BLaER1 (cell line): Measurements from ENCODE around the gene SLAIN2.

Source experiments
- H3K27ac ChIP-seq: shearing (Covaris generic); formaldehyde crosslinking; 2 replicates; pipeline ENCODE4 v1.8.1; 2022
- H3K27me3 ChIP-seq: shearing (Covaris generic); formaldehyde crosslinking; 2 replicates; pipeline ENCODE4 v1.8.1; 2022
- H3K36me3 ChIP-seq: shearing (Covaris generic); formaldehyde crosslinking; 2 replicates; pipeline ENCODE4 v1.8.1; 2022
- H3K4me1 ChIP-seq: shearing (Covaris generic); formaldehyde crosslinking; 2 replicates; pipeline ENCODE4 v1.8.1; 2022
- H3K4me2 ChIP-seq: shearing (Covaris generic); formaldehyde crosslinking; 2 replicates; pipeline ENCODE4 v1.8.1; 2022
- H3K4me3 ChIP-seq: shearing (Covaris generic); formaldehyde crosslinking; 2 replicates; pipeline ENCODE4 v1.8.1; 2022
- H3K9ac ChIP-seq: shearing (Covaris generic); formaldehyde crosslinking; 2 replicates; pipeline ENCODE4 v1.8.1; 2022
- H3K9me3 ChIP-seq: shearing (Covaris generic); formaldehyde crosslinking; 2 replicates; pipeline ENCODE4 v1.8.1; 2022
- H4K20me1 ChIP-seq: shearing (Covaris generic); formaldehyde crosslinking; 2 replicates; pipeline ENCODE4 v1.8.1; 2022
- Cebpa-rat ChIP-seq: shearing (Covaris generic); IDR thresholded peaks from 2 replicates; pipeline ENCODE4 v1.8.1; 2022

SLAIN2 gene

DNA sequence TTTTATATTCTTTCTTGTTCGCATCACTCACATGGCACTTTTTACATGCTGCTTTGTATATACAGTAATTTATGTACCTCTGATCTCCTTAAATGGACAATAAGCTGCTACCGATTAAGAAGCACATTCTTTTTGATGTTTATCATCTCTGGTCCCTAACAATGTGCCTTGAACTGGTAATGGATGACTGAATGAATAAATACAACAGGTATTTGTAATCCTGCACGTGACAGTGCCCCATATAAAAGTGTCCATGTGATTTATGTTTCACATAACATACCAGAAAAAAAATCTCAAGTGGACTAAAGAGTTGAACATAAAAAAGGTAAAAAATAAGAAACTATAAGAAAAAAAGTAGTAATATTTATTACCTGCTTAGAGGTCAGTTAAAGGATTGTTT is 7.7 kb upstream of the SLAIN2 start:
- no peak for TF ChIP-seq Cebpa-rat
- H3K4me1 ChIP-seq, result no peaks in the 10 kb centered on the region
- H3K9me3 ChIP-seq, result no peaks in the 10 kb centered on the region
- no peak overlapping the region for H3K9ac ChIP-seq
- H3K36me3 ChIP-seq, result no peaks in the 10 kb centered on the region
- H3K4me3 ChIP-seq, result no peak overlapping the region
- H3K27me3 ChIP-seq, result no peaks in the 10 kb centered on the region
- no peaks in the 10 kb centered on the region for H4K20me1 ChIP-seq
- H3K27ac ChIP-seq, result no peak overlapping the region
- H3K4me2 ChIP-seq, result no peak overlapping the region

DNA sequence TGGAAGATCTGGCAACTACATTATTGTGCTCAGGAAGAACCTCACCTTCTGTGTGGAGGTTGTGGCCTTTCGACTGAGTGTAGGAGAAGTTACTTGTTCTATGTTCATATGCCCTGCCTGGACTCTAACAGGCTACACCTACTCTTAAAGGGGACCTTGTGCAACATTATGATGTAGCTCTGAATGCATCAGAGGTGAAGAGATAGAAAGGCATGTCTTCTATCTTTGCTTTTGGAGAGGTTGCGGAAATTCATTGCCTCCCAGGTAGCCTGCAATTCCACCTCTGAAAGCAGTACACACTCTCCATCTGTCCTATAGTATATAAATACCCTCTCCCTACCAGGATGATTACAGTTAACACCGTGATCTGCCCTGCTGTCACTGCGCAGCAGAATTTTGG is 7.1 kb upstream of the SLAIN2 start:
- Histone ChIP-seq H3K4me3 (no peak overlapping the region), H3K9ac (no peak overlapping the region), H4K20me1 (no peaks in the 10 kb centered on the region), H3K36me3 (no peaks in the 10 kb centered on the region), H3K27ac (no peak overlapping the region), H3K4me1 (no peaks in the 10 kb centered on the region), H3K9me3 (no peaks in the 10 kb centered on the region), H3K4me2 (no peak overlapping the region), H3K27me3 (no peaks in the 10 kb centered on the region)
- no peak for TF ChIP-seq Cebpa-rat

DNA sequence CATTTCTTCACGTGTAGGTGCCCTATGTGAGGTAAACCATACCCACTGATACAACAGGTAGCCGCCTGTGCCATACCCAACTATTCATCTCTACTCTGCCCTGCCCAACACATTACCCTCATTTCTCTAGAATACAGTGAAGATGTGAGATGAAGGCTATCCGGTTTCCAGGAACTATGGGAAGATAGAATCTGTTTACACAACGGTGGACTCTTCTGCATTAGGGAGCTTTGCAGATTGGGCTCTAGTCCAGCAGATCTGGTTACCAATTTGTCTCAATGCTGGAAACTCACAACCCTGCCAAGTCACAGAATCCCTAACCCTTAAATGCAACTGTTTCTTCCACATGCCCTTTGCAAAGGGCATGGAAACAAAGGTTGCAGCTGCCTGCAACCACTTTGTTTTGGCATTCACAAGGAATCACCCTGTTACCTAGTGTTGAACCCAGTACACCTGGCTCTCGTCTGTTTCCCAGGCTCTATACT is 6.4 kb upstream of the SLAIN2 start:
- no peak overlapping the region for H3K4me3 ChIP-seq
- no peak overlapping the region for H3K9ac ChIP-seq
- H3K27me3 ChIP-seq, result no peaks in the 10 kb centered on the region
- TF ChIP-seq Cebpa-rat, result no peak
- H3K4me1 ChIP-seq, result peaks cover 2% of the 10 kb centered on the region
- no peaks in the 10 kb centered on the region for H3K9me3 ChIP-seq
- H3K4me2 ChIP-seq, result no peak overlapping the region
- H3K27ac ChIP-seq, result no peak overlapping the region
- no peaks in the 10 kb centered on the region for H4K20me1 ChIP-seq
- H3K36me3 ChIP-seq, result no peaks in the 10 kb centered on the region

DNA sequence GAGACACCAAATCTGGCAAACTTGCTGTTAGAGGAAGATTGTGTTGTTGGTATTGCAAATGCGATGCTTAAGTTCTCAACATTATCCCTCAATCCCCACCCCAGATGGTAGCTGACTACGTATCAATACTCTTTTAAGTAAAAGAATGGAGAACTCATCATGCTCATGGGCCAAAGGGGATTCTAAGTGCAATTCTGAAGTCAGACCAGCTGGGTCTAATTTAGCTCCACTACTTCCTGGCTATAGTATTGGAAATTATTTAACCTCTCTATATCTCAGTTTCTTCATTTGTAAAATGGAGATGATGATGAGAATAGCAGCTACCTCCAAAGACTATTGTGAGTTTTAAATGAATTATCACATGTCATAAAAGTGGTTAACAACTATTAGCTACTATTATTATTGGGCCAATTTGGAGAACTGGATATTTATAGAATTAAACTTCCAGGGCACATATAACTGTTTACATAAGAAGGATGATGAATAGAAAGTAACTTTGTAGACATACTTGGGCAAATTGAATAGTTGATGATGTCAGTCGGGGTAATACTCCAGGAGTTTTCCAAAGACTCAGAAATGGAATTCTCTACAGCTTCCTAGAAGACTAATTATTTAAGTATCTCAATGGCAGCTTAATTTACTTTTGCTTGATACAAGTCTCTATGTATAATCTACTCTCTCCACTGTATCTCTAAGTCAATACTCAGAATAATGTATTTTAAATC is 5.0 kb upstream of the SLAIN2 start:
- Histone ChIP-seq H3K27ac (no peak overlapping the region), H3K27me3 (no peaks in the 10 kb centered on the region)

DNA sequence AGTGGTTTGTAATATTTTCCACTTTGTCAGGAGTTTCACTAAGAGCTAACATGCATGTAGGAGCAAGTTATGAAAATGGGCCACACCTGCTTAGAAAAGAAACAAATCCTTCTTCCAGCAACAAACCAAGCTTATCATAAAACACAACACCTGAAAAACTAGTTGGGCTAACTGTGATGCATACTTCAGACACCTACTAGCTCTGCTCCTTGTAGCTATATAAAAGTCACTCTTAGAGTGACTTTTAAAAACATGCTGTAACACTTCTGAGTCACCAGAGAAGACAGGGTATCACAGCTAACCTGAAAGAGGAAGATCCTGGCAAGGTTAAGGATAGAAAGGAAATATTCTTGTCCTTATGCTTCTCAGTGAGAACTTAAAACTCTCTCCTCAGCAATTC is 3.6 kb upstream of the SLAIN2 start:
- no peak overlapping the region for H3K9ac ChIP-seq
- no peaks in the 10 kb centered on the region for H3K9me3 ChIP-seq
- H3K4me2 ChIP-seq, result no peak overlapping the region
- H3K4me1 ChIP-seq, result peaks cover 9% of the 10 kb centered on the region
- no peaks in the 10 kb centered on the region for H3K36me3 ChIP-seq
- peaks cover 11% of the 10 kb centered on the region for H4K20me1 ChIP-seq
- TF ChIP-seq Cebpa-rat, result no peak
- no peak overlapping the region for H3K27ac ChIP-seq
- H3K4me3 ChIP-seq, result no peak overlapping the region
- H3K27me3 ChIP-seq, result no peaks in the 10 kb centered on the region

More for the DNA sequence above, 5.0 kb upstream of the SLAIN2 start:
- peaks cover 8% of the 10 kb centered on the region for H3K4me1 ChIP-seq
- no peaks in the 10 kb centered on the region for H3K9me3 ChIP-seq
- no peak overlapping the region for H3K4me3 ChIP-seq
- TF ChIP-seq Cebpa-rat, result no peak
- H3K36me3 ChIP-seq, result no peaks in the 10 kb centered on the region
- H3K9ac ChIP-seq, result no peak overlapping the region
- no peak overlapping the region for H3K4me2 ChIP-seq
- H4K20me1 ChIP-seq, result no peaks in the 10 kb centered on the region

DNA sequence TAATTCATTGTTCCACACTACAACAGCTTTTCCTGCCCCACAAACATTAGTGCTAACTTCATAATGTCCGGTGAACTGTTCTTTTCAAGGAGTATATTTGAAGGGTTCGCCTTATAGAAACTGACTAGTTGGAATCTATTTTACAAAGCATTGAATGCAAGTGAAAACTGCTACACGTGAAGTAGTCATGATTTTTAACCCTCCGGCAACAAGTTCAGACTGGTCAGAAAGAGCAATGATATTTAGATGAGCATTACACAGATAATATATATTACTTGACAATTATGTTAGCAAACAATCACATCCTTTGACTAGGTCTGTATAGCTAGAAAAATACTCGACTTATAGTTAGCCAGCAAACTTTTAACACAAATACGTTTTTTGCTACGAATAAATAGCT is 1.7 kb upstream of the SLAIN2 start:
- no peaks in the 10 kb centered on the region for H3K36me3 ChIP-seq
- no peaks in the 10 kb centered on the region for H3K27me3 ChIP-seq
- peaks cover 30% of the 10 kb centered on the region for H4K20me1 ChIP-seq
- H3K4me1 ChIP-seq, result peaks cover 28% of the 10 kb centered on the region
- no peak for TF ChIP-seq Cebpa-rat
- H3K9me3 ChIP-seq, result no peaks in the 10 kb centered on the region
- no peak overlapping the region for H3K4me3 ChIP-seq
- H3K4me2 ChIP-seq, result peak overlapping the region; percentile 90; the same call in 1 of the 2 replicates
- no peak overlapping the region for H3K9ac ChIP-seq
- H3K27ac ChIP-seq, result no peak overlapping the region

DNA sequence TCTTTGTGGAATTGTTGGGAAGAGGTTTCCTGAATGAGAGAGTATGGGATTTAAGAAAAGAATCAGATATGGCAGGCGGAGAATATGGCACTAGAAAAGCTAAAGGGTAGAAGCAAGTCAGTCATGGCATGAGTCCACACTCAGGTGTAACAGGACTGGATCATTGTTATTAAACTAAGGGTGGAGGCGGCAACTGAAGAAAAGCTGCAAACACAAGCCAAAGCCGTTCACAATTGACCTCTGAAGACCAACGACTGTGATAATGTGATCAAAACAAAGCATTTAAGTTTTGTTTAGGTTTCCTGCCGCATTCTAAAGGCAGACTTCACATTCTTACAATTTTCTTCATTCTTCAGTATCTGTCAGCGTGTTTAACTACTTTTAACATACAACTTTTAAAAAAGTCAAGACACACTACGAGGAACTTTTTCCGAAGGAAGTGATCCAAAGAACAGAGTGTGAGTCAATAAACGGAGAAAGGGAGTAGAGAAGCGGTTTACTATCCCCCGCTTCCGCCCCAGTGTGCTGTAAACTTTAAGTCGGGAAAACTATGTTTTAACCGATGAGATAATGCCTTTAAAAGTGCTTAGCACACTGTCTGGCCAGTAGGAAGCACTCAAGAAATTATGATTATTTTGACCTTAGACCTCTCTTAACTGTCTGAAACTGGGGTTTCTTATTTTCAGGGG is 909 bp upstream of the SLAIN2 start:
- Histone ChIP-seq H3K27ac (peak overlapping the region; percentile 86), H3K27me3 (no peaks in the 10 kb centered on the region), H3K4me3 (peak overlapping the region; percentile 89), H3K36me3 (no peaks in the 10 kb centered on the region), H4K20me1 (peaks cover 38% of the 10 kb centered on the region), H3K4me2 (peak overlapping the region; percentile 90), H3K4me1 (peaks cover 36% of the 10 kb centered on the region), H3K9me3 (no peaks in the 10 kb centered on the region), H3K9ac (peak overlapping the region; percentile 84)
- no peak for TF ChIP-seq Cebpa-rat

DNA sequence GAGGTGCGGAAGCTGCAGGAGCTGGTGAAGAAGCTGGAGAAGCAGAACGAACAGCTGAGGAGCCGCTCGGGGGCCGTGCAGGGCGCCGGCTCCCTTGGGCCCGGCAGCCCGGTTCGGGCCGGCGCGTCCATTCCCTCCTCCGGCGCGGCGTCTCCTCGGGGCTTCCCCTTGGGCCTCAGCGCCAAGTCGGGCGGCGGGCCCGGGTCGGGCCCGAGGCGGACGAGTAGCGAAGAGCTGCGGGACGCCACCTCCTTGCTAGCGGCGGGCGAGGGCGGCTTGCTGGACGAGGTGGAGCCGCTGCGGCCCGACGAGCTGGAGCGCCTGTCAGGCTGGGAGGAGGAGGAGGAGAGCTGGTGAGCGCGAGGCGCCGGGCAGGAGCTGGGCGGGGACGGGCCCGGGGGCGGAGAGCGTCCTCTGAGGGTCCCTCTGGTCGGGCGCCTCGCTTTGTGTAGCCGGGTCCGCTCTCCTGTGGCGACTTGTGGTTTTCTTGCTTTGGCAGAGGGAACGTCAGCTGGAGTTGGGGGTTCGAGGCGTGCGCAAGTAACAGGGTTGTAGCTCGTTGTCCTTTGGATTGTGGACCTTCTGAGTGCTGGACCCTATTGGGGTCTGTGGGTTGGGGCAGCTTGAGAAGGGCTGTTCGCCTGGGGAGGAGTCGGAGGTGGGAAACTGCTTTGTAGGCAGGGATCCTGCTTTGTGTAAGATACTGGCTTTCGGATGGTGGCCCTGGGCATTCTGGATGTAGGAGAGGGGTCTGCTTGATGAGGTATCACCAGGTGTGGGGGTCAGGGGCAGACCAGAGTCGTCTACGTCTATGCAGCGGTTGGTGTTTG is 662 bp downstream of the SLAIN2 start:
- Histone ChIP-seq H3K27ac (peak overlapping the region; percentile 91), H3K36me3 (no peaks in the 10 kb centered on the region), H3K9me3 (no peaks in the 10 kb centered on the region), H3K9ac (peak overlapping the region; percentile 92), H4K20me1 (peaks cover 52% of the 10 kb centered on the region), H3K27me3 (no peaks in the 10 kb centered on the region), H3K4me2 (peak overlapping the region; percentile 87), H3K4me3 (peak overlapping the region; percentile 89), H3K4me1 (peaks cover 36% of the 10 kb centered on the region)
- TF ChIP-seq Cebpa-rat, result no peak

DNA sequence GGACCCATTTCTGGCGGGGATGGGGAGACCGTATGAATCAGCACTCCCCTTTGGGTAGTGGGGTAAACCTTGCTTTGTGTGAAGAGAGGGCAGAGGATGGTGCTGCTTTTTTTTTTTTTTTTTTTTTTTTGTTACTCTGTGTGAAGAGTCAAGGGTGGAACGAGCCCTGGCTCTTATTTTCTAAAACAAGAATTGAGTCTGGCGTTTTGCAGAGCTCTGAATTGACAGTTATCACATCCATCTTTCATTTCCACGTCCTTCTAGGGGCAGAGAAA is 1.2 kb downstream of the SLAIN2 start:
- Histone ChIP-seq H3K36me3 (no peaks in the 10 kb centered on the region), H3K27me3 (no peaks in the 10 kb centered on the region), H3K4me1 (peaks cover 36% of the 10 kb centered on the region), H3K4me2 (peak overlapping the region; percentile 87), H3K4me3 (peak overlapping the region; percentile 89), H4K20me1 (peaks cover 57% of the 10 kb centered on the region), H3K9me3 (no peaks in the 10 kb centered on the region), H3K9ac (peak overlapping the region; percentile 92), H3K27ac (peak overlapping the region; percentile 91)
- no peak for TF ChIP-seq Cebpa-rat

DNA sequence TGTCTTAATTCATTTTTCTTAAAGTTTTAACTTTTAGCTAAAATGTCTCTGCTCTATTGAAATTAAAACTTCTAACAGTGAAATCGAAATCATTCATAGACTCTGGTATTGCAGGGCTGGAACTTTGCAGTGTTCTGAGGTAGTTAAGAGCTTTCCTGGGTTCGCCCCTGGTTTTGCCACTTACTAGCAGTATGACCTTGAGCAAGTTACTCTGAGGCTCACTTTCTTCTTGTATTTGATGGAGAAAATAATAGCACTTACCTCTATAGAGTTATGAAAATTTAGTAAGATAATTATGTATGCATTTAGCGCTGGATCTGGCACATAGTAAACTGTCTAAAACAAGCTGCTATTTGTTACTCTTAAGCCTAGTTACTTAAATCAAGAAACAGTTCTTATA is 1.7 kb downstream of the SLAIN2 start:
- peak overlapping the region; percentile 92 for H3K9ac ChIP-seq
- TF ChIP-seq Cebpa-rat, result no peak

More for the DNA sequence above, 1.7 kb downstream of the SLAIN2 start:
- Histone ChIP-seq H3K27ac (peak overlapping the region; percentile 91; the same call in 1 of the 2 replicates), H3K4me3 (peak overlapping the region; percentile 89), H3K36me3 (no peaks in the 10 kb centered on the region), H3K9me3 (no peaks in the 10 kb centered on the region), H3K4me1 (peaks cover 36% of the 10 kb centered on the region), H4K20me1 (peaks cover 61% of the 10 kb centered on the region), H3K27me3 (no peaks in the 10 kb centered on the region), H3K4me2 (peak overlapping the region; percentile 87)
